Brain microvascular endothelial cell (primary cell): Measurements from ENCODE around the gene LRRC2.

Source experiments
- DNase-seq: peaks from one replicate; pipeline ENCODE4 v3.0.0-alpha.2; 2020
- H3K27ac ChIP-seq: fragments of 250-450 bp; sonication (Bioruptor Pico); 2 replicates; pipeline ENCODE4 v1.5.1; 2020; ENCODE audit warnings: mild to moderate bottlenecking, moderate library complexity
- H3K27me3 ChIP-seq: fragments of 250-450 bp; sonication (Bioruptor Pico); replicated peaks from 2 replicates; pipeline ENCODE4 v1.5.1; 2020; ENCODE audit warnings: mild to moderate bottlenecking
- H3K36me3 ChIP-seq: fragments of 250-450 bp; sonication (Bioruptor Pico); replicated peaks from 2 replicates; pipeline ENCODE4 v1.5.1; 2020; ENCODE audit warnings: mild to moderate bottlenecking
- H3K4me3 ChIP-seq: 2 replicates; pipeline ENCODE4 v1.5.1; 2011; ENCODE audit warnings: low read depth, mild to moderate bottlenecking, control low read depth, low read length, moderate library complexity
- CTCF ChIP-seq: IDR thresholded peaks from 2 replicates; pipeline ENCODE4 v1.5.1; 2011; ENCODE audit warnings: low read depth, mild to moderate bottlenecking, moderate library complexity, low read length, control low read depth, inconsistent platforms; ENCODE audit errors: missing control alignments
- in situ Hi-C: cut with HindIII; loops from 2 replicates; pipeline ENCODE4 v1.10.0; 2017; ENCODE audit warnings: low sequenced_read_pairs, low pct_ligation_motif_present

Gene LRRC2

DNA sequence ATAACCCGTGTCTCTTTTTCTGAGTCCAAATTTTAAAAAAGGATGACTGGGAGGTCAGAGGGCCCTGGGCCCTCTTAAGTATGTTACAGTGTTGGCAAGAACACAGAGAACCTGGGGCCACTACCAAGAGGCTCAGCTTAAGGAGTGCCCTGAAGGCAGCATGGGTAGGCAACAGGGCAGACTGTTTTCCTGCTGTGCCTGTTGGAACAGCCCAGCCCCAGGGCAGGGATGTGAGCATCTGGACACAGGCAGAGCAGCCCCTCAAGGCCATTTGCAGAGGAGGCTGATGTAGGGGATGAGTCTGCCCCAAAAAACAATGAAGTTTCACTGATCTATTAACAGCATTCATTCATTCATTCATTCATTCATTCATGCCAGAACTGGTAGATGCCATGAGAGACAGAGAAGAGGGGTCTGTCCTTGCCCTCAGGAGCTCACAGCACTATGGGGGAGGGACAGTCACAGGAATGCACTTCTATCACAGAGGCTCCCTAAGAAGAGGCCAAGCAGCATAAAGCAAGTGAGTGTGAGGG is 99.2 kb downstream of the LRRC2 start:
- DNase-seq, result no peak
- in situ Hi-C loops, result no loop called here
- Histone ChIP-seq H3K36me3 (no peaks in the 10 kb centered on the region), H3K27me3 (peaks cover 46% of the 10 kb centered on the region), H3K27ac (no peak overlapping the region), H3K4me3 (no peak overlapping the region)
- no peak for TF ChIP-seq CTCF

GRCh38 chr3:46466273-46466672 is 99.8 kb downstream of the LRRC2 start:
- TF ChIP-seq CTCF, result no peak
- DNase-seq, result no peak
- in situ Hi-C loops, result no loop called here
- Histone ChIP-seq H3K4me3 (no peak overlapping the region), H3K27me3 (peaks cover 42% of the 10 kb centered on the region), H3K27ac (no peak overlapping the region), H3K36me3 (no peaks in the 10 kb centered on the region)
